GM19463 (cell line): Measurements from ENCODE around the gene ACTN2.

Source experiments
- ATAC-seq: cut with Tn5 transposase; IDR thresholded peaks from one replicate; pipeline ENCODE4 v1.9.1; 2021; ENCODE audit warnings: mild to moderate bottlenecking, moderate library complexity; ENCODE audit not compliant: unreplicated experiment

The ACTN2 gene

GRCh38 chr1:236765831-236766230 is 79.5 kb downstream of the ACTN2 start:
- ATAC-seq: no peak

- ATAC-seq: no peak
These were observed 80.2 kb downstream of the ACTN2 start for GRCh38 chr1:236766506-236766905.

GRCh38 chr1:236767276-236767675 is 81.0 kb downstream of the ACTN2 start:
- ATAC-seq: no peak

- no peak for ATAC-seq
These were observed 82.3 kb downstream of the ACTN2 start for GRCh38 chr1:236768601-236769000.

- ATAC-seq: no peak
These were observed 87.6 kb downstream of the ACTN2 start for GRCh38 chr1:236773919-236774318.

- no peak for ATAC-seq
These were observed 88.6 kb downstream of the ACTN2 start for GRCh38 chr1:236774926-236775325.

- ATAC-seq: no peak
These were observed 93.0 kb downstream of the ACTN2 start for GRCh38 chr1:236779312-236779711.

GRCh38 chr1:236785477-236785876 is 99.2 kb downstream of the ACTN2 start:
- no peak for ATAC-seq

GRCh38 chr1:236786453-236786852 is 100.2 kb downstream of the ACTN2 start:
- no peak for ATAC-seq

- no peak for ATAC-seq
These were observed 108.3 kb downstream of the ACTN2 start for GRCh38 chr1:236794585-236795034.

GRCh38 chr1:236795035-236795756 is 108.9 kb downstream of the ACTN2 start, which contains the start of gene MTR:
Gene MTR (plus strand): TSS chr1:236795292. CDS start chr1:236795704, 412 bp downstream.
- ATAC-seq: peak; percentile 96

- ATAC-seq: peak; percentile 32
These were observed 109.7 kb downstream of the ACTN2 start for GRCh38 chr1:236795757-236796667.

- no peak for ATAC-seq
These were observed 112.7 kb downstream of the ACTN2 start for GRCh38 chr1:236799001-236799400.

- ATAC-seq: no peak
These were observed 113.8 kb downstream of the ACTN2 start for GRCh38 chr1:236800002-236800620.

GRCh38 chr1:236800623-236801022 is 114.3 kb downstream of the ACTN2 start:
- ATAC-seq: no peak

- no peak for ATAC-seq
These were observed 116.0 kb downstream of the ACTN2 start for GRCh38 chr1:236802264-236802663.

GRCh38 chr1:236806634-236807033 is 120.3 kb downstream of the ACTN2 start:
- no peak for ATAC-seq

GRCh38 chr1:236808005-236808404 is 121.7 kb downstream of the ACTN2 start:
- no peak for ATAC-seq

GRCh38 chr1:236808564-236809130 is 122.3 kb downstream of the ACTN2 start:
- no peak for ATAC-seq

GRCh38 chr1:236809148-236809547 is 122.8 kb downstream of the ACTN2 start:
- no peak for ATAC-seq

- ATAC-seq: no peak
These were observed 123.7 kb downstream of the ACTN2 start for GRCh38 chr1:236810018-236810417.
